ENCODE data around the gene OR13H1.

DNA sequence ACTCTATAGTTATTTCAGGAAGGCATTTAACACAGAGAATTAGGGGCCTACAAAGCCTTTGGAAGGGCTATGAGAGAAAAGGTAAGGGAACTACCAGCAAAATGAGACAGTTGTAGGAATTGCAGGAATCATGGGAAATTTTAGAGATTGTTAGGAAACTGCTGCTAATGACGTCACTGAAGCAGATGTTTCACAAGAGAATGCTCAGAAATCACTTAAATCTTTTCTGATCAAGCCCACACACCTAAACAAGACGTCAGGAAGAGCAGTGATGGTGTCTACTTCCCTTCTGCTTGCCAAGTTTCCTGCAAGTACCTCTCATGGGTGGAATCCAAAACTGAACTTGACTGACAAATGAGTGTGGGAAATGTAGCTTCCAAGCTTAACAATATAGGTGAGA lies 5.1 kb downstream of the OR13H1 start:
- TF ChIP-seq, protein P1, sequence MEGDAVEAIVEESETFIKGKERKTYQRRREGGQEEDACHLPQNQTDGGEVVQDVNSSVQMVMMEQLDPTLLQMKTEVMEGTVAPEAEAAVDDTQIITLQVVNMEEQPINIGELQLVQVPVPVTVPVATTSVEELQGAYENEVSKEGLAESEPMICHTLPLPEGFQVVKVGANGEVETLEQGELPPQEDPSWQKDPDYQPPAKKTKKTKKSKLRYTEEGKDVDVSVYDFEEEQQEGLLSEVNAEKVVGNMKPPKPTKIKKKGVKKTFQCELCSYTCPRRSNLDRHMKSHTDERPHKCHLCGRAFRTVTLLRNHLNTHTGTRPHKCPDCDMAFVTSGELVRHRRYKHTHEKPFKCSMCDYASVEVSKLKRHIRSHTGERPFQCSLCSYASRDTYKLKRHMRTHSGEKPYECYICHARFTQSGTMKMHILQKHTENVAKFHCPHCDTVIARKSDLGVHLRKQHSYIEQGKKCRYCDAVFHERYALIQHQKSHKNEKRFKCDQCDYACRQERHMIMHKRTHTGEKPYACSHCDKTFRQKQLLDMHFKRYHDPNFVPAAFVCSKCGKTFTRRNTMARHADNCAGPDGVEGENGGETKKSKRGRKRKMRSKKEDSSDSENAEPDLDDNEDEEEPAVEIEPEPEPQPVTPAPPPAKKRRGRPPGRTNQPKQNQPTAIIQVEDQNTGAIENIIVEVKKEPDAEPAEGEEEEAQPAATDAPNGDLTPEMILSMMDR (IDR thresholded peaks at IDR 0.05) = no peak
- TF ChIP-seq POLR2A (IDR thresholded peaks at IDR 0.05) = no peak

All from Peyer's patch (tissue), 4 donors.